ENCODE measurements around the gene PLCG1.

Gene PLCG1

GRCh38 chr20:41182296-41183212, 45.2 kb downstream of the PLCG1 start:
- FAIRE-seq, result no peak

GRCh38 chr20:41183391-41183790, 46.0 kb downstream of the PLCG1 start:
- no peak for FAIRE-seq

- no peak for FAIRE-seq
Measured at GRCh38 chr20:41183831-41184230, 46.5 kb downstream of the PLCG1 start.

GRCh38 chr20:41185013-41185757, 47.8 kb downstream of the PLCG1 start:
- no peak for FAIRE-seq

GRCh38 chr20:41187668-41188067, 50.3 kb downstream of the PLCG1 start:
- no peak for FAIRE-seq

GRCh38 chr20:41191562-41192500, 54.5 kb downstream of the PLCG1 start:
- FAIRE-seq, result no peak

GRCh38 chr20:41192575-41192974, 55.2 kb downstream of the PLCG1 start:
- FAIRE-seq, result no peak

GRCh38 chr20:41196653-41197225, 59.4 kb downstream of the PLCG1 start:
- FAIRE-seq, result no peak

- no peak for FAIRE-seq
Measured at GRCh38 chr20:41198443-41198842, 61.1 kb downstream of the PLCG1 start.

GRCh38 chr20:41200446-41201202, 63.3 kb downstream of the PLCG1 start:
- FAIRE-seq, result no peak

- FAIRE-seq, result no peak
Measured at GRCh38 chr20:41201760-41202159, 64.4 kb downstream of the PLCG1 start.

- FAIRE-seq, result no peak
Measured at GRCh38 chr20:41202426-41202825, 65.1 kb downstream of the PLCG1 start.

- FAIRE-seq, result no peak
Measured at GRCh38 chr20:41203660-41204059, 66.3 kb downstream of the PLCG1 start.

- no peak for FAIRE-seq
Measured at GRCh38 chr20:41204304-41205265, 67.2 kb downstream of the PLCG1 start.

GRCh38 chr20:41205313-41205712, 68.0 kb downstream of the PLCG1 start:
- FAIRE-seq, result no peak

GRCh38 chr20:41213150-41213820, 75.9 kb downstream of the PLCG1 start:
- FAIRE-seq, result no peak

- FAIRE-seq, result no peak
Measured at GRCh38 chr20:41214202-41214601, 76.9 kb downstream of the PLCG1 start.

GRCh38 chr20:41214666-41215065, 77.3 kb downstream of the PLCG1 start:
- no peak for FAIRE-seq

- FAIRE-seq, result no peak
Measured at GRCh38 chr20:41217422-41217821, 80.1 kb downstream of the PLCG1 start.

- no peak for FAIRE-seq
Measured at GRCh38 chr20:41218466-41218865, 81.1 kb downstream of the PLCG1 start.

All from endometrium (tissue), 2 donors.